Iris pigment epithelial cell (primary cell): ENCODE measurements around the gene PLEKHH1.

Experiments
- DNase-seq: peaks from one replicate; pipeline ENCODE4 v3.0.0-alpha.2; 2011; ENCODE audit warnings: low read depth

The PLEKHH1 gene

DNA sequence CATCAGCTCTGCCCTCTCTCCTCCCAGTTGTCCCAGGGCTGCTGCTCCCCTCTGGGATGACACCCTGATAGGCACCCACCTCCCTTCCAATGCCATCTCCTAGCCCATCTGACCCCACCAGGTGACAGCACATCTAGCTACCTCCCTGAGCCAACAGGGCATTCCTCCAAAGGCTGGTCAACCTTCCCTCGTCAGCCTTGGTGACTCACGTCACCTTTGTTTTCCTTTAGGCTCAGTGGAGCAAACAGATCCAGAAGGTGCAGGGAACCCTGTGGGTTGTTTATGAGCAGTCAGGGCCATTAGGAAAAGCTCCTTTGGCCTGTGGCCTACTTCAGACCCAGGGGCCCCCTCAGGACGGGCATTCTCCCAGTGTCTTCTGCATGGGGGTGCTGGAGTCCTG is 34.6 kb downstream of the PLEKHH1 start:
- no peak for DNase-seq

DNA sequence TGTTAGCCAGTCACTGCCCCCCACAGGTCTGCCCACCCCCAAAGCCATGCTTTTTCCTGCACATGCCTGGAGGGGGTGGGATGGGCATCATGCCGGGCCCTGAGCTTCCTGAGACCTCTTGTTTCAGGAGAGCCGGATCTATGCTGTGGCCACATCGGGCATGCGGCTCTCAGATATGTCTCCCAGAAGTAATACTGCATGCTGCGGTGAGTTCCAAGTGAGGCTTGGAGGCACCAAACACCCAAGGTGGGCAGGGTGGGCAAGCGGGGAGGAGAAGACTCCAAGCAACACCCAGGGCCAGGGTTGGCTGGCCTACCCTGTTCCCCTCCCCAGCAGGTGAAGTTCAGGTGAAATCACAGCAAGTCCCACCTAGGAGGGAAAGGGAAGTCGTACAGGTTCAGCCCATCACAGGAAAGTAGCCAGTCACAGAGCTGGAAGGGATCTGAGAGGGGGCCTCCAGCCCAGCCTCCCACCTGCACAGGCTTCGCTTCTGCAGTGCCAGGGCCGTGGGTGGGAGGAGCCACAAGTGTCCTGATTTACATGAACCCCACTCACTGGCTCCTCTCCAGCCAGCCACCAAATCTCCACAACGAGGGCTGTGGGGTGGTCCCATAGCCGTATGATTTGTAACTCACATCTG is 36.0 kb downstream of the PLEKHH1 start:
- DNase-seq = no peak

DNA sequence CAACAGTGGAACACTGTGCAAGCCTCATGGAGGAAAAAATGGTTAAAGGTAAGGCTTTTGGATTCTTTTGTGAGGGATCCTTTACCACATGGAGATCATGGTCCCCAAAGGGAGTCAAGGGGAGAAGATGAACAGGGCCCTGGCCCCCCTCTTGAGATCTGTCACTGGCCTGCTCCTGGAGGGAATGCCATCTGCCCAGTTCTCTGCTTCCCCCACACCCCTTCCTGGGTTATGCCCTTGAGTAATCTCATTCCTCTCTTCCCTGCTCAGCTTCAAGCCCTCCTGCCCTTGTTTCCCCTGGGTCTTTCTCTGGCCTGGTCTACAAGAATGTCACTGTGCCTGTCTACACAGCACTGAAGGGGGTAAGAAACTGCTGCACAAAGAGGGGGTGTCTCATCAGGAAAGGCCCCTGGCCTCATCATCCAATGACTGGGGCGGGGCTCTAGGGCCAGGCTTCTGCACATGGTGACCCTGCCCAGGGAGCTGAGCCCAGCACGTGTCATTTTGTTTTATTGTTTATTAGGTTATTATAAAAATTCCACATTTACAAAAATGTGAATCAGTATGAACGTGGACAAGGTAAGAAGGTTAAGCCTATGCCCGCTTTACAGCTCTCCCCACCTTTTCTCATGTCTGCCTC is 36.7 kb downstream of the PLEKHH1 start:
- no peak for DNase-seq

DNA sequence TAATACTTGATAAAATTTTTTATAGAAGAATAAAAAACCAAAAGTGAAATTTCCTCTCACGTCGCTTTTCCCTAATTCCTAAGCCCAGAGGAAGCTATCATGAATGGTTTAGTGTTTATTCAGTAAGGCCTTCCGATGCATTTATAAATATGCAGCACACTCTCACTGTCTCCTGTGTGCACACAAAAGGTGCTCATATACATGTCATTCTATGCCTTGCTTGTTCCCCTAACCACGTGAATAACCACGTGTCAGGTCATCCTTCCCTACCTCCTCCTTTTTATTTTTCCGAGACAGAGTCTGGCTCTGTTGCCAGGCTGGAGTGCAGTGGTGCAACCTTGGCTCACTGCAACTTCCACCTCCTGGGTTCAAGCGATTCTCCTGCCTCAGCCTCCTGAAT is 37.4 kb downstream of the PLEKHH1 start:
- DNase-seq = no peak

DNA sequence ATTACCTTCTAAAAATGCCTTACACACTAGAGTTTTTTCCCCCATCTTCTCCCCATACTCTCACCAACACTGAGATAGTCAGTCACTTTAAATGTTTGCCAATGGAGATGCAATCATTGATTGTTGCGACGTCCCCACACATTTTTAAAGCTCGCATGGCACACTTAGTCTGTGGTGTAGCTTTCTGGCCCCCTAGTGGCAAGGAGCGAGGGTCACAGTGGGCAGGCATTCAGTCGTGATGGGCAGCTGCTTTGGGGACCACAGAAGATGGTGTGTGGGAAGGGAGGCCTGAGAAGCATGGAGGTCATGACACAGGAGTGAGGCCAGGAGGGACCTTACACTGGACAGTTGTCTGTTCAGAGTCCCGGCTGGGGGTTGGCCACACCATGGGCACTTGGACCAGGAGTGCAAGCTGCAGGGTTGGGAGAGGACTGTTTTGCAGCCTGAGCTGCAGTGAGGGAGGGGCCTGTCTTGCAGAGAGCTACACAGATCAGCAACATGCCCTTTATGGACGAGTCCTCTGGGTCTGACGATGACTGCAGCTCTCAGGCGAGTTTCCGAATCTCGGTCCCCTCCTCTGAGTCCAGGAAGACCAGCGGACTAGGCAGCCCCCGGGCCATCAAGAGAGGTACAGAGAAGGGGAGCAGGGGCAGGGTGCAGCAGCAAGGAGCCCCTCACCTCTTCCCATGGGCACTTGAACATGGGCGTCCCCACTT is 38.3 kb downstream of the PLEKHH1 start:
- peak; percentile 49 for DNase-seq

DNA sequence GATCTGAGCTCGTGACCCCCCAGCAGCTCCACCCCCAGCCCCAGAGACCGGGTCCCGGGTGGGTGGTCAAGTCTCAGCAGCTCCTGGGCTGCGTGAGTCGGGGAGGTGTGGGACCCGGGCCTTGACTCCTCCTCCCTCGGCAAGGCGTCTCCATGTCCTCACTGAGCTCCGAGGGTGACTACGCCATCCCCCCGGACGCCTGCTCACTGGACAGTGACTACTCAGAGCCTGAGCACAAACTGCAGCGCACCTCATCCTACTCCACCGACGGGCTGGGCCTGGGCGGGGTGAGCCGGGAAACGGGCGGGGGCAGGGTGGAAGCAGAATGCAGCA is 38.9 kb downstream of the PLEKHH1 start:
- no peak for DNase-seq

DNA sequence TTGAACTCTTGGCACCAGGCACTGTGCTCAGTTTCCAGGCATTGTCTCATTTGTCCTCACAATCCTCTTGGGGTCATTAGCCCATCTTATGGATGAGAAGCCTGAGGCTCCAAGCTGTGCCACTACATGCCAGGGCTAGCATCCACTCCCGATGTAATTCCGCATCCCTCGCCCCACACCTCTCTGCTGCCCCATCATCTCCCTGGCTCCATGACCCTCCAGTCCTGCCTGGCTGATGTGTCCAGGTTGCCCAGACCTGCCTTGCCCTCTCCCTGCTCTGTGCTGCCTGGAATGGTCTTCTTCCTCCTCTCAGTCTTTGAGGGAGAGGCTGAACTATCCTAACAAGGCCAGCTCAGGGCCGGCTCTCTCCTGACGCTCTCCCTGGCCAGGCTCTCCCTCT is 39.5 kb downstream of the PLEKHH1 start:
- no peak for DNase-seq

DNA sequence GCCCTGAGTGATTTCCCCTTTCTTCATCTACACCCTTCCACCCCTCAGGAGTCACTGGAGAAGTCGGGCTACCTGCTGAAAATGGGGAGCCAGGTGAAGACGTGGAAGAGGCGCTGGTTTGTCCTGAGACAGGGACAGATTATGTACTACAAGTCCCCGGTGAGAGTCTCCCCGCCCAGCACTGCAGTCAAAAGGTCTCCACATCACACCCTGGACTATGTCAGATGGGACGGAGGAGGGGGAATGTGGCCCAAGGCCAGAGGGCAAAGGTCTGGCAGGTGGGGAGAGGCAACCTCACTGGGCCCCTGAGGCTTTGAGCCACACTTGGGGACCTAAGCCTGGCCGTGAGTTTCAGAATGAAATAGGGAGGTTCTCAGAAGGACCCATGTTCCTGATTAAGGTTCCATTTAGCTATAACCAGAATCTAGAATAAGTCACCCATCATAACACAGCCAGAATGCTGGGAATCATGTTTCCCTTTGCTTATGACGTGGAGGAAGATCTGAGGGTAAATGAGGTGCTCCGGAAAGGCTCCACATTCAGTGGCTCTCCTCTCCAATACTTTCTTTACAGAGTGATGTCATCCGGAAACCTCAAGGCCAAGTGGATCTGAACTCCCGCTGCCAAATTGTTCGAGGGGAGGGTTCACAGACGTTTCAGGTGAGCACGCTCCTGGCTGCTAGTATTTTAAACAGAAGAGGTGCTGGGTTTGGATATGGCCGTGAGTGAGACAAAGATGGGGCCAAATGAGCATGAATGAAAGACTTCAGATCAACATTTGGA is 40.3 kb downstream of the PLEKHH1 start:
- no peak for DNase-seq

DNA sequence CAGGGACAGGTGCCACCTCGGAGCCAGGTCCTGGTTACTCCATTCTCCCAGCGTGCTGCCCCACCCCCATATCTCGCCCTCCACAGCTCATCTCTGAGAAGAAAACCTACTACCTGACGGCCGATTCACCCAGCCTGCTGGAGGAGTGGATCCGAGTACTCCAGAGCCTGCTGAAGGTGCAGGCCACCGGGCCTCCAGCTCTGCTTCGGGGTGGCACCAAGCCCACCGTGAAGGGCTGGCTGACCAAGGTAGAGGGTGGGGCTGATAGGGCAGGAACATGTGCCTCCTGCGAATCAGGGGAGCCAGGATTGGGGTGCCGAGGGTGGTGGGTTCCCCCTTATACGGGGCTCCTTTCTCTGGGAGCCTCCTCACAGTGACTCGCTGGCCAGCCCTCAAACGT is 41.1 kb downstream of the PLEKHH1 start:
- no peak for DNase-seq

DNA sequence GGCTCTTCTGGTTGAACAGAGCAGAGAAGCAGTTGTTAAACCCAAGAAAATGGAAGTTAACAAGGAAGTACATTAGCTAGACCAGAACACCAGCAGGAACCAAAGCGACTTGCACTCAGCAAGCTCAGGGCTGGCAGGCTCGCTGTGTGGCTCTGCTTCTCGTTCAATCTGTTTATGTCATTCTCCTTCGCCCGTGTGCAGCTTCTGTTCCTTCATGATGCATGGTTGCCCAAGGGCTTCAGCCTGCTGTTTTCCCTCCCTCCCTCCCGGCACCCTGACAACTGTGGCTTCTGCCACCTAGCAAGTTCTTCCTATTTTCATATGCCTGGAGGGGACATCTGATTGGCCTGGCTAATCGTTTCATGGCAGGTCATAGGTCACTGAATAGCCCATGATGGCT is 41.7 kb downstream of the PLEKHH1 start:
- DNase-seq = no peak

DNA sequence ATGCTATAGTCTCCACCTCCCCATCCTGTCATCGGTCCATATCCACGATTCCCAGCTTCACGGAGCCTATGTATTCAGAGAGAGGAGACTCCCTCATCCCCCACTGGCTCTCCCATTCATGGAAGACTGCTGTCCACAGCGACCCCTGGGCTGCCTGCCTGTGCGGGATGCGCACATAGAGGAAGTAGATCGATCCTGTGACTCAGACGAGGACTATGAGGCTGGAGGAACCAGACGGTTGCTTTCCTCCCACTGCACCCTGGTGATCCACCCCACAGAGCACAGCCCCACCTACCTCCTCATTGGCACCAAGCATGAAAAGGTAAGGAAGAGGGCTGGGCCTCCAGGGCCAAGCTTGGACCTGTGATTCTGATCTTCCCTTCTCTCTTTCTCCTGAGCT is 42.6 kb downstream of the PLEKHH1 start:
- DNase-seq = peak; percentile 32

DNA sequence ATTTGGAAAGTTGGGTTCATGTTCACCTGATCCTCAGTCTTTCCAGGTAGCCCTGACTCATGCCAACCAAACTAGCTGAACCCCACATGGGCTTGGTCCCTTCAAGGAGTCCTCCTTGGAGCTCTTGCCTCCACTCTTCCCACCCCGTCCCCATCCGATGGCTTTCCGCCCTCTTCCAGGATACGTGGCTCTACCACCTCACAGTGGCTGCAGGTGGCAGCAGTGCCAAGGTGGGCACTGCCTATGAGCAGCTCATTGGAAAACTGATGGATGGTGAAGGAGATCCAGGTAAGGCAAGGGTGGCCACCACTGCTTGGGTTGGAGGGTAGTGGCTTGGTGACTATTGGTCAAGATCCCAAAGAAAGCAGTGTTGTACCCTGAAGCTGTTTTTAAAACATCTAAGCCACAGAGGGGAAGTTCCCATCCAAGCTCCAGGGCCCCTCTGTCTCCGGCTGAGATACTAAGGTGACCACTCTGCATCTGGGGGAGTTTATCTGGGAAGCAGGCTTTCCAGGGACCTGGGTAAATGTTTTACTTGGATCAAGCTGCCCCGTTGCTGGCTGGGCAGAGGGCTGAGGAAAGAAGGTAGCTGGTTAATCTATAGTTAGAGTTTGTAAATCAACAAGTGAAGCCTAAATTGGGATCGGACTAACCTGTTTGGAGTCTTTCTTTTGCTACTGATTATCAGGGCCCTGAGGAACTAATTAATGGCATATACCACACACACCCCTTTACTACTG is 43.3 kb downstream of the PLEKHH1 start:
- DNase-seq = no peak

DNA sequence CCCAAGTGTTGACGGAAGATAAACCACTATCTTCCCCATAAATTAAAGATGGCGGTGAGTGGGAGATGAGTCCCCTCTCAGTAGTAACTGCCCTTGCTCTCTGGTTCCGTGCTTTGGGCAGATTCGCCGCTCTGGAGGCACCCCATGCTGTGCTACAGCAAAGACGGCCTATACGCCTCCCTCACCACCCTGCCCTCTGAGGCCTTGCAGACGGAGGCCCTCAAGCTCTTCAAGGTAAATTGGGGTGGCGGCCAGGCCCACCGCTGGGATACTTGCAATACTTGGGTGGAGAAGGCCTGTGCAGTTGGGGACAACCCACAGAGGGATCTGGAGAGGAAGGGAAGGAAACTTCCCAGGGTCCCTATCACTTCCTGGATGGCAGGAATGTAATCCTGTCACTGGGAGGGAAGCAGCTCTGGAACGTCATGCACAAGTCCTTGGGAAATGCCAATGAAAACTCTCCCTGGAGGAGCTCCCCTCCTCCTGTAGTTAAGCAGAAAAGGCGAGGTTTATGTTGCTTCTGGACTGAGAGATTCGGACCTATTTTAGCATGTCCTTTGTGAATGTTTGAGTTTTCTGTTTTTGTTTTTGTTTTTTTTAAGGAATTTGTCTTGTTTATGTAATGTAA is 44.2 kb downstream of the PLEKHH1 start:
- no peak for DNase-seq

DNA sequence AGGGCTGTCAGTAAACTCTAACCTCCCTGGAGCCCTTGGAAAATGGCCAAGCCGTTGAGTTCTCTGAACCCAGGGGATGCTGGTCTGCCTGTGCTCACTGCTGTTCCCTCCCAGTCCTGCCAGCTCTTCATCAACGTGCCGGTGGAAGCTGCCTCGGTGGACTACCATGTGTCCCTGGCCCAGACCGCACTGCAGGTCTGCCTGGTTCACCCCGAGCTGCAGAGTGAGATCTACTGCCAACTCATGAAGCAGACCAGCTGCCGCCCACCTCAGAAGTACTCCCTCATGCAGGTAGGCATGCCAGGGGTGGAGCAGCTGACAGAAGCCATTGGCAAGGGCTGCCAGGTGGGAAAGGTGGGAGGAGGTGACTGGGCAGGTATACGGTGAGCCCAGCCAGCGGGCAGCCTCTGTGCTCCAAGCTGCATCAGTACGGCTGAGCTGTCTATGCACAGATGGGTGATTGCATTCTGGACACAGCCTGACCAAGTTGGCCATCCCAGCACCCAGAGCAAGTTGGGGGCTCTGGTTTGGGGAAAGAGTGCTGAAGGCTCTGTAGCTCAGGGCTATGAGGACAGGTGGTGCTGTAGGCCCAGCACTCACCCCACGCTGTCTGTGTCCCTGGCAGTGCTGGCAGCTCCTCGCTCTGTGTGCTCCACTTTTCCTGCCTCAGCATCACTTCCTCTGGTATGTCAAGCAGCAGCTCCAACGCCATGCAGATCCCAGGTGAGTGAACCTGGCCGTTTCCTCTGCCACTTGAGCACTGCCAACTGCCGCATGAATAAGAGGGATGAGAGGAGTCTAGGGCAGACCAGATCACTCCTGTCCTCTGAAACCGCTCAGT is 45.0 kb downstream of the PLEKHH1 start:
- DNase-seq = no peak

DNA sequence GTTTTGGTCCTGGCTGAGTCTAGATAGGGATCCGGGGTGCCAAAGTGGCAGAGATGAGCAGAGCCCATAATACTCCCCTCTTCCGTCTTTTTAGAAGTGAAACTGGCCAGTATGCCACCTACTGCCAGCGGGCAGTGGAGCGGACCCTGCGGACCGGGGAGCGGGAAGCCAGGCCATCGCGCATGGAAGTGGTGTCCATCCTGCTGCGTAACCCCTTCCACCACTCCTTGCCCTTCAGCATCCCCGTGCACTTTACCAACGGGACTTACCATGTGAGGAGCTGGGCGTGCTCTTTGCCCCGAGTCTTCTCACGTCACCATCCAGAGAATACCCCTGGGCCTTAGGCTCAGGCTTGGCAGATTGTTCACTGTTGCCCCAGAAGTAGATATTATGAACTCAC is 46.0 kb downstream of the PLEKHH1 start:
- DNase-seq = no peak

DNA sequence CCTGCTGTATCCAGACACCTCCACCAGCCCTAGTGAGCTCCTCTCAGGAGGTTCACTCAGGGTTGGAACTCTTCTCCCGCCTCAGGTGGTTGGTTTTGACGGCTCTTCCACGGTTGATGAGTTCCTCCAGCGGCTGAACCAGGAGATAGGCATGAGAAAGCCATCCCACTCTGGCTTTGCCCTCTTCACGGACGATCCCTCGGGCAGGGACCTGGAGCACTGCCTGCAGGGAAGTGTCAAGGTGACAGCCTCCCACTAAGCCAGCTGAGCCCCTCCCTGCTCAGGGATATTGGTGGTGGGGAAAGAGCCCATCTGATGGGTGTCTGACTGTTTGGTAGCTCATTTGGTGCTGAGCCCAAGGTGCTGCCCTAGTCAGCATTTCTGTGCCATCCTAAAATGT is 46.5 kb downstream of the PLEKHH1 start:
- DNase-seq = no peak

DNA sequence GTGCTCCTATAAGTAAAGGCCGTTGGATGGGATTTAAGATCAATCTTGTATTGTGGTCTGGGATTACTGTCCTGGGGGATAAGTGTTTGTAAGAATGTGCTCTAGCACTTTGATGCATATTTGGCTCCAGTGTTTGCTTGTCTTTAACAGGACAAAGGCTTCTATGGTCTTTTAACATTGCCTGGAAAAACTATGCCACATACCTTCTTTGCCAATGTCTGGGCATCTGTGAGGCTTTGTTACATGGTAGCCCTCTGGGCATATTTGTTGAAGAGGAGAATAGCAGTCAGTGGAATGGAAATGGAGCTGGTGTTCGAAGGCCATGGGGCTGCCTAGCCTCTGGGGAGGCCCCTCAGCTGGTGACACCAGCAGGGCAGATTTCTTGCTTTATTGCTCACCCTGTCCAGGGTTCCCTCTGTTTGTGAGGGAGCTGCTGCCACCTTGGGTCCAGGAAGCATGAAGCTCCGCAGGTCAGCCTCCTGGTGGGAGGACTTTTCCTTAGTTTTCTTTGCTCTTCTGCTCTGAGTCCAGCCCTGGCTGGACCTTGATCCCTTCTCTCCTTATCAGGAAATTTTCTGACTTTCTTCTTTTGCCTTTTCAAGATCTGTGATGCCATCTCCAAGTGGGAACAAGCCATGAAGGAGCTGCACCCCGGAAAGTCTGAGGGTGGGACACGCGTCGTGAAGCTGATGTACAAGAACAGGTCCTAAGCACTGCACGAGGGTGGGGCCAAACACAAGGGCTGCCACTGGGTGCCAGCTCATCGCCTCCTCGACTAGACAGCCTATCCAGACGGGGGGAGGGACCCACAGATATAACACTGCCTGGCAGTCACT is 47.5 kb downstream of the PLEKHH1 start:
- no peak for DNase-seq

DNA sequence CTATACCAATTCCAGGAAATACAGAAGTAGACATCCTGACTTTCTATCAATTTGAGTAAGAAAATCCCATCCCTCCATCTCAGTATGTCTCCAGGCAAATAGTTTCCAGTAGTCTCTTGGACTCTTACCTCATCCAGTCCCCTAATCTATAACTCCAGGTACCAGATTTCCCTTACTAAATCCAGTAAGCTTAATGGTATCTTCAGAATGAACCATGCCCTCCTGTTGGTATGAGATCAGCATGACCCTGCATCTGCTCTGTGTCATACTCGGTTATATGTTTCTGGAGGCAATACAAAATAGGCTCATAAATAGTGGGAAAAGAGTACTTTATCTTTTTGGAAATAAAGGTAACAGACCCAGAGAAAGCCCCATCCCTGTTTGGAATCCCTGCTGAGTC is 48.6 kb downstream of the PLEKHH1 start:
- DNase-seq = no peak

DNA sequence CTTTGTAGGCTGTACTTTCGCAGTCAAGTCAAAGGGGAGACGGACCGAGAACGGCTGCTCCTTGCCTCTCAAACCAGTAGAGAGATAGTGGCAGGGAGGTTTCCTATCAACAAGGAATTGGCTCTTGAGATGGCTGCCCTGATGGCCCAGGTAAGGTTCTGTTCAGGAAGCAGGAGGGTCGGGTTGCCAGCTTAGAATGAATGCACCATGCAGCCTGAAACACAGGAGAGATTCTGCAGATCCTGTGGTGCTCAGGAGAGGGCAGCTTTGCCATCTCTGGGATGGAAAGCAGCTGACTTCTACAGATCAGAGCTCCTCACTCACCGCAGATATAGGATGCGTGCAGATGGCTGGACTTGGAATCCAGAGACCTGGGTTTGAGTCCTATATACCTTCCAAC is 49.0 kb downstream of the PLEKHH1 start:
- DNase-seq = no peak
